HG02852 (cell line): ENCODE data around the gene CHSY1.

Experiments used
- ATAC-seq: cut with Tn5 transposase; IDR thresholded peaks from one replicate; pipeline ENCODE4 v1.9.1; 2021; ENCODE audit warnings: mild to moderate bottlenecking, moderate library complexity; ENCODE audit not compliant: unreplicated experiment

CHSY1 gene

DNA sequence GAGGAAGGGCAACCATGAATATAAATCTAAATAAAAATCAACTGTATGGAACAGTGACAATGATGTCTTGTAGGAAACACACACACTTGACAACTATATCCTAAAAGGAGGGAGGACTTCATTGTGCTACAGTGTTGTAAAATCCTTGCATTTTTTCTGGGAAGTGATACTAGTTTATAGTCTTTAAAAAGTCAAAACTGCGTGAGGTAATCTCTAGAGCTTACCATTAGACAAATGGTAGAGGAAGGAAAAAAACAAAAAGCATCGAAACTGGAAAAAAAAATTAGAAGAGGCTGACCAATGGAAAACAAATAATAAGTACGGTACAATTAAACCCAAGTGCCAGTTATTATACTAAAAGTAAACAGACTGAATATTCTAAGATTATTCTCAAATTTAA is 38.7 kb downstream of the CHSY1 start:
- ATAC-seq, result no peak

DNA sequence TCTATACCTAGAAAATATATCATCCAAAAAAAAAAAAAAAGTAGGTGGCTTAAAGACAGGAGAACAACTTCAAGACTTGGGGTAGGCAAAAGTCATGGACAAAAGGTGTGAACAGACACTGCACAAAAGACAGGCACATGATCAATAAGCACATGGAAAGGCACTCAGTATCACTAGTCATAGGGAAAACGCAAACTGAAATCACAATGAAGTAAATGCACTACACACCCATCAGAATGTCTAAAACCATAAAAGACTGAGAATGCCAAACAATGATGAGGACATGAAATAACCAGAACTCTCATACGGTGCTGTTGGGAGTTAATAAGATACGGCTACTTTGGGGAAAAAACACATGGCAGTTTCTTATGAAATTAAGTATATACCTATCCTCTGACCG is 40.0 kb downstream of the CHSY1 start:
- no peak for ATAC-seq

DNA sequence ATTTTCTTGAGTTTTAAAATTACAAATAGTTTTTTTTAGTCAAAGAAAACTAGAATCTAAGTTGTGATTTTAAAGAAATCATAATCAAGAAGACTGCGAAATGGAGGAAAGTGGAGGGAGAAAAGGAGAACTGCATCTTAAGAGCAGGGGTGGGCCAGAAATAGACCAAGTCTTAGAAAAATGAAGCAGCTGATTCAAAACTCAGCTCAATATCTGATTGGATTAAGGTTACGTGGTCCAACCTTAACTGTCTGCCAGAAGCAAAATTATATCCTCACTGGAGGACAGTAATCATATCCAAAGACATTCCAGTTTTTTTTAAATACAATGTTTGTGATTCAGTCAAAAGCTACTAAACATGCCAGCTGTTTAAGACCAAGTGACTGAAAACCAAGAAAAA is 41.4 kb downstream of the CHSY1 start:
- ATAC-seq, result no peak

DNA sequence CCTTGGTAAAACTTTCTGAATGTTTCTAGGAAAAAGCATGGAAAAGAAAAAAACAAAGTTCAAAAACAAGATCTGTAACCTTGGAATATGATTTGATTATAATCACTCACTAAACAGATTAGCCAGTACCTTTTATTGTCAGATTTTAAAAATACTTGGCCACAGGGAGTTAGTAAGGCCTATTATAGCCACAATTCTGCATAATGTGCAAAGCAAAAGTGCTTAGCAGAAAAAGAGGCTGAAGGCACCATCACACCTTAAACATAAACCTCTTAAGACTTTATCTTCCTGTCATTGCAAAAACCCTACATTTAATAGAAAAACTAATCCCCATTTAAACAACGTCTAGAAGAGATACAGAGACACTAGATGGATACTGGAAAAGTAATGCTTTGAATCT is 41.8 kb downstream of the CHSY1 start:
- no peak for ATAC-seq

DNA sequence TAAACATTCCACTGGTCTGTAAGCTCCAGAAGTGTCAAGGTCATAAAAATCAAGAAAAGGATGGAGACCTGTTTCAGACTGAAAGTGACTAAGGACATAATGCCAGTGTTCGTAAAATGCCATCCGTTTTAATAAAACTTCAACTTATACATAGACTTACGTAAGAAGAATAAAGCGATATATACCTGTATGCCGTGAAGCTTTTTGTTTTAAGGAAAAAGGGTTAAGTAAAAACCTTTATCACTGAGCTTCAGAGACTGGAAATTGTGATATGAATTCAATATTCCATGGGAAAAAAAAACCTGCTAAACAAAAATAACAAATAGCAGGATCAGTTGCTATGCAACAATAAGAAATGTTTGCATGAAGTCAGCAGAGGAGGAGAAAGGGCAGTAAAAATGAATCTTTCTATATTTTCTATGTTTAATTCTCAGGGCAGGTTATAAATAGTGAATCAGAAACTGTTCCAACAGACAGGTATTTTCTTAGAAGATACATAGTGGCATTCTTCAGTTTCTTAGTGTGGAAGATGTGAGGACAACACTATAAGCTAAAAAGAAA is 42.5 kb downstream of the CHSY1 start:
- ATAC-seq, result no peak

DNA sequence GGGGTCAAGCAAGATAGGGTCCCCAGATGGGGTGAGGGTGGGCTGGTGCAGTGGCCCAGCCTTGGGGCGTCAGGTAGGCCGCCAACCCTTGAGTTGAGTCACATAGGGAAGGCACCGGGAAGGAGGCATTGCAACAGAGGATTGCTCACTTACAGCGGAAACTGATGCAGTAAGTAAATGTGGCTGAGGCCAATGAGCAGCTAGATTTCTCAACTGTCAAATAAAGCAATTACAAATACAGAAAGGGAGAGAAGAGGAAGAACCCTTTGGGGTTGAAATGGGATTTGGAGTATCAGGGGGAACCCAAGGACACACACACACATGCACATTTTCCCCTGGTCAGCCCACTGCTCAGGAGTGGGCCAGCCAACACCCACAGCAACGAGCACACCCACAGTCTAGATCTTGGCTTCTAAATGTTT is 44.0 kb downstream of the CHSY1 start:
- ATAC-seq, result no peak

DNA sequence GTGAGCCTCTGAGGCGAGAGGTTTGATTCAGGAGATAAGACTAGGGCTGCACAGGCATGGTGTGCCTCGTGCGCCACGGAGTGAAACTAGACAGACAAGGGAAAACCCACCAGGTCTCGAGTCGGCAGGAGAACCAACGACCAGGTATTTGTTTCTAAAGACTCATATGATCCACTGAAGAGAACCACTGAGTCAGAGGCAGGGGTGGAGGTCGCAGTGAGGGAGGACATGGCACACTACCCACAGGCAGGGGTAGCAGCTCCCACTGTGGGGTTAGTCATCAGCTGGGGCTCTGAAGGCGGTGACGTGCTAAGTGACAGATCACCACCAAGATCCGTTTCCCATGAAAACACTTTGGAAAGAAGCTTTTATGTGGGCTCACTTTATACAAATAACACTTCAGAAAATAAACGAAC is 45.7 kb downstream of the CHSY1 start:
- no peak for ATAC-seq

DNA sequence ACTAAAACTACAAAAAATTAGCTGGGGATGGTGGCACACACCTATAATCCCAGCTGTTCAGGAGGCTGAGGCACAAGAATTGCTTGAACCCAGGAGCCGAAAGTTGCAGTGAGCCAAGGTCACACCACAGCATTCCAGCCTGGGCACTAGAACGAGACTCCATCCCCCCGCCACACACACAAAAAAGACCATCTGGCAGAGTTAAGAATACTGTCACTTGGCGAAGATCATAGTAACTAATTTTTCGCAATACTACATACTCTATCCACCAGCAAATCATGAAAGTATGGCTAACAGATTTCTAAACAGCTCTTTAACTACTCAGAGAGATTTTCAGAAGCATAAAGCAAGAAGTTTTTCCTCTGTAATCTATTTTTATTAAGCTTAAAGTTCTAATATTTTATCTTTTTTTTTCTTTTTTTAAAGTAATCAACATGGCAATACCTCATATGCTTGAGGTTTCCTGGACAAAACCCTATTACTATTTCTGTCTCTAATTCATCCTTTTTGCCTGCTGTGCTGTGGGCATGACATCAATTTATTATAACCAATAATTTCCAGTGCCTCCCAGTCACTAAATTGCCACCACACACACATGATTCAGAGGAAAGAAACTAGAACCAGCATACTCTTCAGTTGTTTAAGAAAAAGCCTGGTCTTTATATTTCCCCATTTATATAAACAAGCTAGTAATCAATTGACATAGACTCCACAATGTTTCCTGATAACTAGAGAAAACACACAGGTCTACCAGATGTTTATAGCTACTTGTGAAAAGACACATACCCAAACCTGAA is 46.9 kb downstream of the CHSY1 start:
- ATAC-seq, result no peak

DNA sequence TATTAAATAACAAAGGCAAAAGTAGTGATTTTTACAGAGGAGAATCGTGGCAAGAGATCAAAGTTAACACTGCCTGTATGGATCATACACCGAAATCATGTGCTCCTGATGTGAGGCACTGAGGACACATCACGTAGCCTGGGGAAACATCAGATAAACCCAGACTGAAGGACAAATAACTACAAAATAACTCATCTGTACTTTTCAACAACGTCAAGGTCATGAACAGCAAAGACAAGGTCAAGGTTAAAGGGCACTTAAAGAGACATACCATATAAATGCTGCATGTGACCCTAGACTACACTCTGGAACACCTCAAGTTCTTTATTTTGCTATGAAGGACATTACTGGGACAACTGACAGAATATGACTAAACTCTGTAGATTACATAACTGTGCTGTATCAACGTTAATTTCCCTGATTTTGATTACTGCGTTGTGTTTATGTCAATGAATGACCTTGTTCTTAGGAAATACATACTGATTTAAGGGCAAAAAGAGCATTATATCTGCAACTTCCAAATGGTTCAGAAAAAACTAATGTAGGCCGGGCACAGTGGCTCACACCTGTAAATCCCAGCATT is 48.1 kb downstream of the CHSY1 start:
- no peak for ATAC-seq

DNA sequence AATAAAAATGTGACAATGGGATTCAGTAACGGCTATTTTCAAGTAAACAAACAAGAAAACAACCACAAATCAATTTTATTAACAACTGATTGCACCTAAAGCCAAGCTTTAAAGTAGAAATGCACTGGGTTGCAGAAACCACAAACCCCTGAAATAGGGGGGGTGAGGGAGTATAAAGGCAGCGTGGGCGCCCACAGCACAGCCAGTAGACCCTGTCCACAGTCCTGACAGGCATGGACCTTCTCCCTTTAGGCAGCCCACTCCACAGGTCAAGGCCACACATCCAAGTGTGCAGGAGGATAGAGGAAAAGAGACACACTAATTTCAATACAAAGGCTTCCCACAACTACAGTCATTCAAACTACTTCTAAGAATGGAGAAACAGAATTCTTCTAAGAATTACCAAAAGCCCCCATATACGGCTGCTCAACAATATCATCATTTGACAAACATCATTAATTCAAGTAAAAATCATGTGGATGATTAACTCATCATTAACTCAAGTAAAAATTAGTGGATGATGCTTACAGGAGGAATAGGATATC is 48.7 kb downstream of the CHSY1 start:
- no peak for ATAC-seq

DNA sequence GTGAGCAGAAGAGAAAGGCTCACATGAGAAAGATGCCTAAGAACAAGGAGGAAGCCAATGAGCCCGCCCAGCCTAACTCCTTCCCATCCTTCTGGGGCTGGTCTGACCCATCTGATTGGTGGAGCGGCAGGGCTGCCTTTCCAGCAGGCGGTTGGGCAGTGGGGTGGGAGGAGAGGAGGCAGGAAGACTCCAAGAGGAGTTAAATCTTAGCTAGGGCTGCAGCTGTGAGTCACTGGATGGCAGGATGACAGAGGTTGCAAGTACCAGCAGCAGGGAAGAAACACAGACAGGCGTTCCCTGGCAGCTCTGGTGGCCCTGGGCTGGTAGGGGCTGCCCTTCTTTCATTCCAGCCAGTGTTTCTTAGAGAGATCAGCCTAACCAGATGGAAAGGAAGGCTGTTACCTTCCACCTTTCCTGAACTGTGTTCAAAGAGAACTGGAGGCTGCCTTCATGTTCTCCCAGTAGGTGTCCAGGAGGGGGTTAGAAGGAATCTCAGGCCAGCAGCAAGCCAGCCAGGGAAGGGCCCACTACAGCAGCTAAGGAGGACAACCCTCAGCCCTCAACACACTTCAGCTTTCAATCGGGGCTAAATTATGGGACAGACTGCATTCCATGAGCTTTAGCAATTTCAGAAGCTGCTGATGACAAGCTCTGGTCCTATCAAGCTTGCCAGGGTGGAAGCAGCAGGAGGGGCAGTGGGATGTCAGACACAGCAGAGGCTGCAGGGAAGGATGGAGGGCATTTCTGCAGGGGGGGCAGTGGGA is 50.3 kb downstream of the CHSY1 start:
- ATAC-seq, result no peak

DNA sequence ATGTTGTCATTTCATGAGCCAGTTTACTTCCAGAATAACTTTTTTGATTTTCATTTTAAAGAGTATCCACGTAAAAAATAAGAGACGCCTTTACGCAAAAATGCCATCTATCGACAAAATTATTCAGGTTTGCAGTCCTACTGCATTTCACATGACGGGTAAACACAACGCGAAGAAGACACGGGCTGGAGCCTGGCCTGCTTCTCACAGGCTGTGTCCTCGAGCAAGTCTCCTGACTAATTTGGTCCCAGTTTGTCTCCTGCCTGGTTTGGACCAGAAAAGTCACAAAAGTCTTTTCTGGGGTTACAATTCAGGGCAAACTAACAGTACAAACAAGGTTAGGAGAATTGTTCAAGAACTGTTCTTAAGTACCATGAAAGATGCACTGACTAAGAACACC is 51.7 kb downstream of the CHSY1 start:
- ATAC-seq, result no peak

DNA sequence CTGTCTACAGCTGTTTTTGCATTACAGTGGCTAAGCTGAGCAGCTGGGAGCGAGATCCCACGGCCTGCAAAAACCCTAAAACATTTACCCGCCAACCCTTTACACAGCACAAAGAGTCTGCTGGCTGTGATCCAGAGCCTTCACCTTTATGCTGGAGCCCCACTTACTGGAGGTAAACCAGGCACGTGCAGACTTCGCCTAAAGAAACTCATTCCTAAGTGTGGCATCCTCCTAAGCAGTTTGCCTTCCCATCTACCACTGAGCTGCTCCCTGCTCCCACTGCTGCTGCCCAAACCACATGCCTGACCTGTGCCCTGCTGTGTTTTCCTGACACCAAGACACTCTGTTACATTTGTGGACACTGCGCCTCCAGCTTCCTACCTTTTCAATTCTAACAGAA is 53.0 kb downstream of the CHSY1 start:
- no peak for ATAC-seq

DNA sequence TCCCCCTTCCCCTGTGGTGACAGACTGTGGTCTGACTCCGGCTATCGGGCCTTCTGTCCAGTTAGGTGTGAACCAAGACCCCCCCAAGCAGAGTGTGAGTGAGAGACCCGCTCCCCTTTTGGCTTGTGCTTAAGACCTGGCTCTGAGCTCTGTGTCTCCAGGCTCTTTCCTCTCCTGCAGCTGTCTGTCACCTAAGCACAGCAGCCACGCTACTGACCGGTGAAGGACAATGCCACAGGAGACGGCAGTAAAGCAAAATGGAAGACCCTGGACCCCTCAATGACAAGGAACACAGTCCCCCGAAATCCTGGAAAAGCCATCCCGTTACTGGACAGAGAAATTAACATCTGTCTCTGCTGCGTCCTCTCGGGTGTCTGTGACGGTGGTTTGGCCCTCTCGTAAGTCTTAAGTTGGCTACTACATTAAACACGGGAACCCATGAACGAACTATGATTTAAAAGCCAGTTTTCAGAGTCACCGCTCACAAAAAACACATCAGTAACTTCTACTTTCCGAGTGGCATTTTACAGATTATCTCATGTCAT is 53.7 kb downstream of the CHSY1 start:
- ATAC-seq, result no peak

DNA sequence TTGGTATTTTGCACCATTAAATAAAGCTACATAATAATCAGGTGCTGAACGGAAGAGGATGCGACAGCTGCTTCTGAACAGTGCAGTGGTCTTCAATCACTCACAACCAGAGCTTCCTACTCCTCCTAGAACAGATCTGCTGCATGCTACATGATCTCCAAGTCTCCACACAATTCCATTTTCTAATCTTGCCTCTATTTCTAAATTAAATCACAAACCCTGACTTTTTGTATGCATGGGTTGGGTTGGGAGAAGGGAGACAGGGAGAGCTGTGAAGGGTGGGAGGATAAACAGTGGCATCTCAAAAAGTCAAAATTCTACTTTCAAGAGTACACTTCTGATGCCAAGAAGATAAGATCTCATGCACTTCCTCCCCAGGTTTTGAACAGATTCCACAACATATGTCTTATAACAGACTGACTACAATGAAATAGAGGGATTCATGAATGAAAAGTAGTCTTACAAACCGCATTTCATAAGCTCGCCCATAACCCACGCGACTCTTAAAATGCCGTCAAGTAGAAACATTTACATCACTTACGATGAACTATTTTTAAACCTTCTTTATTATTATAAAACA is 57.2 kb downstream of the CHSY1 start:
- no peak for ATAC-seq

DNA sequence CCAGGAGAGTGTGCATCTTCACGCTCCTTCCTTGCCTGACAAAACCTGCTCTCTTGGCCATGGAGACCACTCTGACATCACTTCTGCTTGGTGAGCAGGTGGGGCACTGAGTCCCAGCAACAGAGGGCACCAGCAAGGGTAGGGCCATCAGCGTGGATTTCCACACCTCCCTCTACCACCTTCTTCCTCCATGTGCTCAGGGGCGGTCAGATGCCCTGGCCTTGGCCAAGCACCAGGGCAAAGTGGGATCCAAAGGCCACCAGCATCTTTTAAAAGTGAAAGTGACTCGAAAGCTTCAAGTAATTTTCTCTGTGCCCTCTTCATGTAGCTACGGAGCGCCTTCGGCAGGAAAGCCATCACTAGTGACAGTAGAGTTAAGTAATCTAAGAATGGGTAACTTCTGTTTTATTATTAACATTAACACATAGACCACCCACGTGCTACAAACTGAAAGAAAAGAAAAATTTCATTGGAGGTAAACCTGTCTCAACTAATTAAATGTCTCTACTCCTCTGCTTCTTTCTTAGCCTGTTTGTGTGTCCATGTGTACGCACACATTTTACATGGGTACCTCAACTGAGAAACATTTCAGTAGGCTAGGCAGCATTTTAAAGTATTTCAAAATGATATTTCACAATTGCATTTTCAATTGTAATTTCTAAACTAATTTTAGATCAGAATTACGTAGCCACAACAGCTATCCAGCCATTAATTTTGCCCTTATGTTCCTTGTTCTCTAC is 57.9 kb downstream of the CHSY1 start:
- no peak for ATAC-seq

DNA sequence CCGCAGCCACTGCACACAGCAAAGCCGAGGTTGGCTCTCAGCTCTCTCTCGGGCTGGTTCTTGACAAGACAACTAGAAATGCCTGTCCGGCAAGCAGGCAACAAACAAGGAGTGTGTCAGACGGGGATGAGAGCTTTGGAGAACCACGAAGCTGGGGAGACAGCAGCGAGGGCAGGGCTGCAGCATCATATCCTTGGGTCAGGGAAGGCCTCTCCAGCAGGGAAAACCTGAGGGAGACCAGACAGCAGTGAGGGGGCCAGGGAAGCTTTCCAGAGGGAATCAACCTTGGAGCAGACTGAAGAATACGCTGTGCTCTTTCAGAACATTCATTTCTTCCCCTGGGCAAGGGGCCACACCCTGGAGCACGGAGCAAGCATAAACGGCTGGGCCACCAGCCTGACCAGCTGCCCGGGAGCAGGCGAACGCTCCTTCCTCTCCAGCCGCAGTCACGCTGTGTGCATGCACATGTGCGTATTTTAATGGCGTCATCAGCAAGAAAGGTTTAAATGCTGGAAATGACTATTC is 58.7 kb downstream of the CHSY1 start:
- no peak for ATAC-seq

DNA sequence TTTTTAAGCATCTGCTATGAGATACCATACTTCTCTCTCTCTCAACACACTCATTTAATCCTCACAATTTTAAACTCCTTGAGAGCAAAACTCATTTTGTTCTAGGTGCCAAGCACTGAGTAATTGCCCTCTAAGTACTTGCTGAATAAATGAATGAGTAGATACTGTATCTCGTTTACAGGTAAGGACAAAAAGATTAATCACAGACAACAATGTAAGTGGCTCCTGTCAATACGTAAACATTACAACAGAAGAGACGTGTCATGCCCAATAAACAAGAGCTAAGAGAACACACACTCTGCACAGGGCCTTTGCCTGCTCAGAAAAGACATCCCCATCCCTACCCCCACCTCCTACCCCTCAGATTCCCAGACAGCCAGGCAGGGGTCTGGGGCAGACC is 59.8 kb downstream of the CHSY1 start:
- no peak for ATAC-seq

DNA sequence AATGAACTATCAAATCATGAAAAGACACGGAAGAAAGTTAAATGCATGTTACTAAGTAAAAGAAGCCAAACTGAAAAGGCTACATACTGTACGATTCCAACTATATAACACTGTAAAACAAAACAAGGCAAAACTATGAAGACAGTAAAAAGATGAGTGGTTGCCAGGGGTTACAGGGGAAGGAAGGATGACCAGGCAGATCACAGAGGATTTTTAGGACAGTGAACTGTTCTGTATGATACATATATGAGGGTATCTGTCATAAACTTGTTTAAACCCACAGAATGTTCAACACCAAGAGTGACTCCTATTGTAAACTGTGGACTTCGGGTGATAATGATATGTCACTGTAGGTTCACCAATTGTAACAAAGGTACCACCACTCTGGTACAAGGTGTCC is 60.6 kb downstream of the CHSY1 start:
- no peak for ATAC-seq

DNA sequence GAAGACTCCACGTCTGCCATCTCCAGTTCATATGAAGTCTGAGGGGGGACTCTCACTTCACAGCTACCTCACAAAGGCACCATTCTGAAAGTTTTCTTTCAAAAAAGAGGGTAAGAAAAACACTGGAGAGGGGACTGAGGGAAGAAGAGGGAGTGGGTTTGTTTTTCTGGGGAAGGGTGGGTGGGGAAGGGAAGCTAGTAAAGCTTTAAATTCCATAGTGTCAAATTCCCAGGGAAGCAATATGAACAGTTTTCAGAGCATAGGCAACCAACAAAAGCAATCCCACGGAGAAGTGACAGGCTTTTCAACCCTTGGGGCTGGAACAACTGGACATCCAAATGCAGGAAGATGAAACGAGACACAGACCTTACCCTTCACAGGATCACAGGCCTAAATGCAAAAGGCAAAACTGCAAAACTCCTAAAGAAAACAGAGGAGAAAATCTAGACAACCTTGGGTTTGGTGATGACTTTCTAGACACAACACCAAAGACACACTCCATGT is 61.7 kb downstream of the CHSY1 start:
- ATAC-seq, result no peak
